ENCODE data around the gene ORC4.

GRCh38 chr2:147909178-147909577 lies 111.4 kb downstream of the ORC4 start:
- TF ChIP-seq CTCF (IDR thresholded peaks at IDR 0.05): no peak
- TF ChIP-seq POLR2A (IDR thresholded peaks at IDR 0.05; ENCODE audit: low read depth): no peak
